Prostate gland (tissue), 2 donors: ENCODE data around the gene TRPM6.

Source experiments
- POLR2A ChIP-seq: fragments of 450-650 bp; IDR thresholded peaks from one replicate; pipeline ENCODE4 v1.6.1; 2016; ENCODE audit warnings: antibody characterized with exemption, mild to moderate bottlenecking
- TF ChIP-seq, protein P1 (sequence below), 4 experiments: fragments of 200-600 bp in 2 of 4; fragments of 450-650 bp in 2 of 4; sonication (generic) in 2 of 4; IDR thresholded peaks; 1 replicate in 3 of 4; 2 replicates in 1 of 4; pipeline ENCODE4 v1.5.1; 2016 to 2019; ENCODE audit warnings: antibody characterized with exemption in 4 of 4, mild to moderate bottlenecking in 2 of 4, moderate library complexity in 2 of 4

- TF ChIP-seq POLR2A, result no peak
- TF ChIP-seq, protein P1, sequence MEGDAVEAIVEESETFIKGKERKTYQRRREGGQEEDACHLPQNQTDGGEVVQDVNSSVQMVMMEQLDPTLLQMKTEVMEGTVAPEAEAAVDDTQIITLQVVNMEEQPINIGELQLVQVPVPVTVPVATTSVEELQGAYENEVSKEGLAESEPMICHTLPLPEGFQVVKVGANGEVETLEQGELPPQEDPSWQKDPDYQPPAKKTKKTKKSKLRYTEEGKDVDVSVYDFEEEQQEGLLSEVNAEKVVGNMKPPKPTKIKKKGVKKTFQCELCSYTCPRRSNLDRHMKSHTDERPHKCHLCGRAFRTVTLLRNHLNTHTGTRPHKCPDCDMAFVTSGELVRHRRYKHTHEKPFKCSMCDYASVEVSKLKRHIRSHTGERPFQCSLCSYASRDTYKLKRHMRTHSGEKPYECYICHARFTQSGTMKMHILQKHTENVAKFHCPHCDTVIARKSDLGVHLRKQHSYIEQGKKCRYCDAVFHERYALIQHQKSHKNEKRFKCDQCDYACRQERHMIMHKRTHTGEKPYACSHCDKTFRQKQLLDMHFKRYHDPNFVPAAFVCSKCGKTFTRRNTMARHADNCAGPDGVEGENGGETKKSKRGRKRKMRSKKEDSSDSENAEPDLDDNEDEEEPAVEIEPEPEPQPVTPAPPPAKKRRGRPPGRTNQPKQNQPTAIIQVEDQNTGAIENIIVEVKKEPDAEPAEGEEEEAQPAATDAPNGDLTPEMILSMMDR (IDR thresholded peaks at IDR 0.05), result no peak
Observed at GRCh38 chr9:74728176-74728575, 159.5 kb downstream of the TRPM6 start.
